A673 (cell line): Measurements from ENCODE around the gene NUDT8. TPM values are rescaled to one million over a fixed set of nuclear protein-coding genes. Genes with fewer than 3 reads are reported as not detected.
"Not testable (repeated sequence)": the region's sequence is repeated elsewhere in the genome, so short reads cannot be mapped to it uniquely, and the experiment has no call there.

Experiments
- BruUV-seq: library from RNA; stranded (reverse); fragments of 400-500 nt; replicated peaks from 2 replicates; lab custom pipeline; 2021; lab: Mats Ljungman, UMichigan
- CTCF ChIA-PET: fragments of 300-600 bp; sonication (Branson Sonifier 250); formaldehyde crosslinking; loops from one replicate; lab custom pipeline; 2022; ENCODE audit warnings: antibody characterized with exemption; lab: Charles Lee
- POLR2A ChIA-PET: fragments of 300-600 bp; sonication (Branson Sonifier 250); formaldehyde crosslinking; loops from one replicate; lab custom pipeline; 2022; ENCODE audit warnings: antibody characterized with exemption; ENCODE audit not compliant: low non-redundant PET; lab: Charles Lee
- DNase-seq: peaks from one replicate; pipeline ENCODE4 v3.0.0-alpha.2; 2015; ENCODE audit warnings: low spot score
- H3K27ac ChIP-seq: fragments of 200-600 bp; sonication (generic); 2 replicates; pipeline ENCODE4 v1.5.1; 2016; ENCODE audit warnings: mixed run types, low read depth, mild to moderate bottlenecking, mixed read lengths, antibody characterized with exemption, low read length; ENCODE audit not compliant: poor library complexity, severe bottlenecking
- H3K27me3 ChIP-seq: fragments of 200-600 bp; sonication (generic); replicated peaks from 2 replicates; pipeline ENCODE4 v1.6.1; 2017; ENCODE audit warnings: mixed run types, low read depth, mild to moderate bottlenecking, mixed read lengths, antibody characterized with exemption, low read length; ENCODE audit not compliant: insufficient read depth, poor library complexity
- H3K36me3 ChIP-seq: fragments of 200-600 bp; sonication (generic); 2 replicates; pipeline ENCODE4 v1.6.1; 2016; ENCODE audit warnings: mixed run types, mild to moderate bottlenecking, mixed read lengths, antibody characterized with exemption, low read length; ENCODE audit not compliant: insufficient read depth, poor library complexity, severe bottlenecking
- H3K4me1 ChIP-seq: fragments of 200-600 bp; sonication (generic); 2 replicates; pipeline ENCODE4 v1.6.1; 2017; ENCODE audit warnings: mixed run types, mild to moderate bottlenecking, mixed read lengths, antibody characterized with exemption, low read length; ENCODE audit not compliant: insufficient read depth, poor library complexity, severe bottlenecking
- H3K4me3 ChIP-seq: fragments of 200-600 bp; sonication (generic); 2 replicates; pipeline ENCODE4 v1.5.1; 2016; ENCODE audit warnings: low read depth, mixed run types, mild to moderate bottlenecking, mixed read lengths, low read length; ENCODE audit not compliant: poor library complexity, severe bottlenecking
- H3K9me3 ChIP-seq: fragments of 200-600 bp; sonication (generic); 2 replicates; pipeline ENCODE4 v1.6.1; 2016; ENCODE audit warnings: mixed run types, low read depth, mild to moderate bottlenecking, mixed read lengths, antibody characterized with exemption, low read length; ENCODE audit not compliant: poor library complexity, severe bottlenecking
- EZH2 ChIP-seq: fragments of 200-600 bp; sonication (generic); IDR thresholded peaks from 2 replicates; pipeline ENCODE4 v1.6.1; 2017; ENCODE audit warnings: borderline replicate concordance, low read depth, mild to moderate bottlenecking, mixed read lengths, antibody characterized with exemption, low read length; ENCODE audit not compliant: poor library complexity, severe bottlenecking
- intact Hi-C: fragments of 100-400 bp; cut with micrococcal nuclease; formaldehyde crosslinking; loops from one replicate; pipeline ENCODE4 v1.10.0; 2022; ENCODE audit not compliant: unreplicated experiment
- total RNA-seq: library from RNA; stranded (reverse); gene quantifications from 2 replicates; pipeline ENCODE4 v1.2.3, GENCODE V29; 2021
- TF ChIP-seq, protein P1 (sequence below): fragments of 300-800, 200-600 bp; sonication (generic); conservative IDR thresholded peaks from 2 replicates; pipeline ENCODE4 v1.5.1; 2017; ENCODE audit warnings: low read depth, mild to moderate bottlenecking, antibody characterized with exemption, low read length, moderate library complexity, mixed read lengths

NUDT8 gene
- total RNA-seq, 1 experiment from 2014 or later, result 3.4 TPM

DNA sequence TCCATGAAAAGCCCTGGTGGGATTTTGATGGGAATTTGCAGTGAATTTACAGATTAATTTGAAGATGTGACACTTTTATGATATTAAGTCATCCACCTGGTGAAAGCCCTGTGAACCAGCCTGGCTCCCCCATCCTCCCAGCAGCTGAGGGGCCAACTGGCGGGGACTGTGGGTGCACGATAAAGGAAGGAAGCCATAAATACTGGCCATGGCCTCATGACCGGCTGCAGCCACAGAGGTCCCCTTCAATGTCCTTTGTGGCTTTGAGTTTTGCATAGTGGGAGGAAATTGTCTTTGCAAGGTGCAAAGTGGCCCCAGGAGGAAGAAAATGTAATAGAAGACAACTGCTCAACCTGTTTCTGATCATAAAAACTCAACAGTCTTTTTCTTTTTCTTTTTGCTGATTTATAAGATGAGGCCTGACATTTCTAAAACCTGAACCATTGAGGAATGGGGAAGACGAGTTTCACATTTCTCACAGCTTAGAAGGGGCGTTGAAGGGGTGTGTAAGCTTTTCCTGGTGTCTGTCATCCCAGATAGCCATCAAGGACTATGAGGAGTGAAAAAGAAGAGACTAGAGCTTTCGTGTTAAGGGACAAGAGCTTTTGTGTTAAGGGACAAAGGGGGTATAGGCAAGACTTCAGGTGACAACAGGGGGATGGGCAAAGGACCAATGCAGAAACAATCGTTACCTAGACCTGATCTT, 29.3 kb downstream of the NUDT8 start:
- ChIA-PET POLR2A (no interaction called here), CTCF (no interaction called here)
- no peak for DNase-seq
- Histone ChIP-seq H3K4me1 (no peaks in the 10 kb centered on the region), H3K4me3 (no peak overlapping the region), H3K27me3 (peaks cover 15% of the 10 kb centered on the region), H3K9me3 (no peaks in the 10 kb centered on the region), H3K27ac (no peak overlapping the region), H3K36me3 (no peaks in the 10 kb centered on the region)
- TF ChIP-seq, protein P1, sequence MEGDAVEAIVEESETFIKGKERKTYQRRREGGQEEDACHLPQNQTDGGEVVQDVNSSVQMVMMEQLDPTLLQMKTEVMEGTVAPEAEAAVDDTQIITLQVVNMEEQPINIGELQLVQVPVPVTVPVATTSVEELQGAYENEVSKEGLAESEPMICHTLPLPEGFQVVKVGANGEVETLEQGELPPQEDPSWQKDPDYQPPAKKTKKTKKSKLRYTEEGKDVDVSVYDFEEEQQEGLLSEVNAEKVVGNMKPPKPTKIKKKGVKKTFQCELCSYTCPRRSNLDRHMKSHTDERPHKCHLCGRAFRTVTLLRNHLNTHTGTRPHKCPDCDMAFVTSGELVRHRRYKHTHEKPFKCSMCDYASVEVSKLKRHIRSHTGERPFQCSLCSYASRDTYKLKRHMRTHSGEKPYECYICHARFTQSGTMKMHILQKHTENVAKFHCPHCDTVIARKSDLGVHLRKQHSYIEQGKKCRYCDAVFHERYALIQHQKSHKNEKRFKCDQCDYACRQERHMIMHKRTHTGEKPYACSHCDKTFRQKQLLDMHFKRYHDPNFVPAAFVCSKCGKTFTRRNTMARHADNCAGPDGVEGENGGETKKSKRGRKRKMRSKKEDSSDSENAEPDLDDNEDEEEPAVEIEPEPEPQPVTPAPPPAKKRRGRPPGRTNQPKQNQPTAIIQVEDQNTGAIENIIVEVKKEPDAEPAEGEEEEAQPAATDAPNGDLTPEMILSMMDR, result no peak
- no peak for TF ChIP-seq EZH2
- no TSS peak for BruUV-seq
- intact Hi-C loops, result no loop called here

DNA sequence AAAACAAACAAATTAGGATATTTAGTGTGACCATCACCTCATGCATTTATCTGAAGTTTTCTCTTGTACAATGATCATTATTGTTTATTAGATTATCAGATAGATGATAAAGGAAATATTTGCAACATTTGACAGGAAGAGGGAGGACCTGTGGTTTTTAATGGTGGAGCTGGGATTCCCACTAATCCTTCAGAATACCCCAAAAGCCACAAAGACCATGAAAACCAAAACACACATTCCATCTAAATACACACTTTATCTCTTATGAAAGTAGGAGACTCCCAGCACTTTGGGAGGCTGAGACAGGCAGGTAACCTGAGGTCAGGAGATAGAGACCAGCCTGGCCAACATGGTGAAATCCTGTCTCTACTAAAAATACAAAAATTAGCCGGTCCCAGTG, 30.6 kb downstream of the NUDT8 start:
- ChIA-PET CTCF (no interaction called here), POLR2A (no interaction called here)
- Histone ChIP-seq H3K36me3 (no peaks in the 10 kb centered on the region), H3K4me3 (no peak overlapping the region), H3K9me3 (no peaks in the 10 kb centered on the region), H3K4me1 (no peaks in the 10 kb centered on the region), H3K27me3 (peaks cover 15% of the 10 kb centered on the region), H3K27ac (no peak overlapping the region)
- DNase-seq, result no peak
- no TSS peak for BruUV-seq
- intact Hi-C loops, result no loop called here
- TF ChIP-seq EZH2, result no peak
- TF ChIP-seq, protein P1, result no peak

DNA sequence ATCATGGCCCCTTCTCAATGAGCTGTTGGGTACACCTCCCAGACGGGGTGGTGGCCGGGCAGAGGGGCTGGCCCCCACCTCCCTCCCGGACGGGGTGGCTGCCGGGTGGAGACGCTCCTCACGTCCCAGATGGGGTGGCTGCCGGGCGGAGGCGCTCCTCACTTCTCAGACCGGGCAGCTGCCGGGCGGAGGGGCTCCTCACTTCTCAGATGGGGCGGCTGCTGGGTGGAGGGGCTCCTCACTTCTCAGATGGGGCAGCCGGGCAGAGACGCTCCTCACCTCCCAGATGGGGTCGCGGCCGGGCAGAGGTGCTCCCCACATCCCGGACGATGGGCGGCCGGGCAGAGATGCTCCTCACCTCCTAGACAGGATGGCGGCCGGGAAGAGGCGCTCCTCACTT, 31.8 kb downstream of the NUDT8 start:
- H3K4me1 ChIP-seq, CTCF ChIA-PET, POLR2A ChIA-PET, BruUV-seq, DNase-seq, H3K36me3 ChIP-seq, H3K9me3 ChIP-seq, intact Hi-C loops, H3K4me3 ChIP-seq, H3K27ac ChIP-seq: not testable (repeated sequence)
- H3K27me3 ChIP-seq, result peaks cover 15% of the 10 kb centered on the region

DNA sequence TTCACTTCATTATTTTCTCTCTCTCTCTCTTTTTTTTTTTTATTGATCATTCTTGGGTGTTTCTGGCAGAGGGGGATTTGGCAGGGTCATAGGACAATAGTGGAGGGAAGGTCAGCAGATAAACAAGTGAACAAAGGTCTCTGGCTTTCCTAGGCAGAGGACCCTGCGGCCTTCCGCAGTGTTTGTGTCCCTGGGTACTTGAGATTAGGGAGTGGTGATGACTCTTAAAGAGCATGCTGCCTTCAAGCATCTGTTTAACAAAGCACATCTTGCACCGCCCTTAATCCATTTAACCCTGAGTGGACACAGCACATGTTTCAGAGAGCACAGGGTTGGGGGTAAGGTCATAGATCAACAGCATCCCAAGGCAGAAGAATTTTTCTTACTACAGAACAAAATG, 32.3 kb downstream of the NUDT8 start:
- intact Hi-C loops, H3K36me3 ChIP-seq, CTCF ChIA-PET, POLR2A ChIA-PET, H3K4me3 ChIP-seq, H3K9me3 ChIP-seq, H3K27ac ChIP-seq, BruUV-seq, H3K4me1 ChIP-seq, DNase-seq: not testable (repeated sequence)
- H3K27me3 ChIP-seq, result peaks cover 15% of the 10 kb centered on the region
